DND-41 (cell line): ENCODE measurements around the gene HYI.

ENCODE experiments used
- ATAC-seq: fragments of 200-7000 bp; cut with Tn5 transposase; 3 replicates; pipeline ENCODE4 v1.9.1; 2021; ENCODE audit warnings: low read depth; ENCODE audit not compliant: insufficient read depth
- DNase-seq: peaks from one replicate; pipeline ENCODE4 v3.0.0-alpha.2; 2020
- H2AFZ ChIP-seq: 2 replicates; pipeline ENCODE4 v1.6.0; 2012; ENCODE audit warnings: low read depth, low read length
- H3K27ac ChIP-seq: 2 replicates; pipeline ENCODE4 v1.5.1; 2012; ENCODE audit warnings: low read length, inconsistent platforms
- H3K27me3 ChIP-seq: fragments of 200-600 bp; sonication (generic); 2 replicates; pipeline ENCODE4 v1.6.0; 2012; ENCODE audit warnings: low read length, mild to moderate bottlenecking, inconsistent platforms; ENCODE audit not compliant: insufficient read depth, poor library complexity
- H3K36me3 ChIP-seq: 2 replicates; pipeline ENCODE4 v1.5.1; 2012; ENCODE audit warnings: low read length, inconsistent platforms; ENCODE audit not compliant: insufficient read depth
- H3K4me1 ChIP-seq: 2 replicates; pipeline ENCODE4 v1.5.1; 2012; ENCODE audit warnings: mild to moderate bottlenecking, low read length; ENCODE audit not compliant: insufficient read depth
- H3K4me2 ChIP-seq: 2 replicates; pipeline ENCODE4 v1.6.0; 2012; ENCODE audit warnings: mild to moderate bottlenecking, moderate library complexity, low read length, inconsistent platforms; ENCODE audit not compliant: insufficient read depth
- H3K4me3 ChIP-seq, 2 experiments: fragments of 200-600 bp in 1 of 2; shearing (Covaris generic) in 1 of 2; 2 replicates each; pipeline ENCODE4 v1.5.1; 2012 to 2016; ENCODE audit warnings: inconsistent platforms in 2 of 2, low read length in 2 of 2, mild to moderate bottlenecking in 2 of 2, low read depth in 1 of 2, moderate library complexity in 1 of 2
- H3K79me2 ChIP-seq: 2 replicates; pipeline ENCODE4 v1.6.0; 2012; ENCODE audit warnings: low read length, inconsistent platforms; ENCODE audit not compliant: insufficient read depth
- H3K9ac ChIP-seq: 2 replicates; pipeline ENCODE4 v1.6.0; 2012; ENCODE audit warnings: low read depth, mild to moderate bottlenecking, inconsistent platforms, low read length, moderate library complexity
- H3K9me3 ChIP-seq: 2 replicates; pipeline ENCODE4 v1.5.1; 2012; ENCODE audit warnings: low read length, moderate library complexity, mild to moderate bottlenecking, inconsistent platforms; ENCODE audit not compliant: insufficient read depth, severe bottlenecking
- H4K20me1 ChIP-seq: 2 replicates; pipeline ENCODE4 v1.6.0; 2012; ENCODE audit warnings: low read length; ENCODE audit not compliant: insufficient read depth
- CTCF ChIP-seq: IDR thresholded peaks from 2 replicates; pipeline ENCODE4 v1.5.1; 2012; ENCODE audit warnings: borderline replicate concordance, low read length, moderate library complexity, mild to moderate bottlenecking; ENCODE audit not compliant: poor library complexity, severe bottlenecking; ENCODE audit errors: extremely low read depth
- EZH2 ChIP-seq: IDR thresholded peaks from 3 replicates; pipeline ENCODE4 v1.6.1; 2012; ENCODE audit warnings: borderline replicate concordance, low read depth, mild to moderate bottlenecking, moderate library complexity, low read length, inconsistent platforms; ENCODE audit not compliant: severe bottlenecking

Gene HYI

GRCh38 chr1:43444836-43445235, 8.9 kb downstream of the HYI start:
- H3K4me1 ChIP-seq = no peaks in the 10 kb centered on the region
- H3K4me2 ChIP-seq = no peak overlapping the region
- TF ChIP-seq EZH2 (no peak), CTCF (no peak)
- DNase-seq (no peak), ATAC-seq (no peak)
- H3K9ac ChIP-seq = no peak overlapping the region
- H3K4me3 ChIP-seq = no peak overlapping the region
- H4K20me1 ChIP-seq = no peaks in the 10 kb centered on the region; the same call in none of the 2 replicates
- H2AFZ ChIP-seq = no peak overlapping the region
- H3K27ac ChIP-seq = no peak overlapping the region
- peaks cover 97% of the 10 kb centered on the region for H3K36me3 ChIP-seq
- H3K9me3 ChIP-seq = no peaks in the 10 kb centered on the region
- H3K27me3 ChIP-seq = no peaks in the 10 kb centered on the region
- H3K79me2 ChIP-seq = no peaks in the 10 kb centered on the region

GRCh38 chr1:43444151-43444828, 9.4 kb downstream of the HYI start:
- DNase-seq (no peak), ATAC-seq (no peak)
- no peaks in the 10 kb centered on the region for H3K79me2 ChIP-seq
- no peaks in the 10 kb centered on the region for H3K4me1 ChIP-seq
- TF ChIP-seq CTCF = no peak
- TF ChIP-seq EZH2 = no peak
- H4K20me1 ChIP-seq = no peaks in the 10 kb centered on the region; the same call in 1 of the 2 replicates
- H3K36me3 ChIP-seq = peaks cover 97% of the 10 kb centered on the region
- H3K9me3 ChIP-seq = no peaks in the 10 kb centered on the region
- no peak overlapping the region for H3K9ac ChIP-seq
- no peak overlapping the region for H3K4me2 ChIP-seq
- no peak overlapping the region for H3K27ac ChIP-seq
- no peak overlapping the region for H3K4me3 ChIP-seq
- H3K27me3 ChIP-seq = no peaks in the 10 kb centered on the region
- H2AFZ ChIP-seq = no peak overlapping the region

GRCh38 chr1:43443197-43443946, 10.4 kb downstream of the HYI start:
- H2AFZ ChIP-seq = no peak overlapping the region
- H4K20me1 ChIP-seq = no peaks in the 10 kb centered on the region; the same call in 1 of the 2 replicates
- H3K27ac ChIP-seq = no peak overlapping the region
- H3K79me2 ChIP-seq = no peaks in the 10 kb centered on the region
- no peaks in the 10 kb centered on the region for H3K9me3 ChIP-seq
- no peaks in the 10 kb centered on the region for H3K27me3 ChIP-seq
- H3K36me3 ChIP-seq = peaks cover 97% of the 10 kb centered on the region
- ATAC-seq (no peak), DNase-seq (no peak)
- no peaks in the 10 kb centered on the region for H3K4me1 ChIP-seq
- H3K4me2 ChIP-seq = no peak overlapping the region
- no peak overlapping the region for H3K9ac ChIP-seq
- H3K4me3 ChIP-seq = no peak overlapping the region
- no peak for TF ChIP-seq CTCF
